Astrocyte of the cerebellum (primary cell): ENCODE data around the gene CD55.

Source experiments
- DNase-seq: peaks from one replicate; pipeline ENCODE4 v3.0.0-alpha.2; 2011; ENCODE audit warnings: low read depth
- H3K4me3 ChIP-seq: 2 replicates; pipeline ENCODE4 v1.5.1; 2011; ENCODE audit warnings: mild to moderate bottlenecking, low read depth, low read length, moderate library complexity
- in situ Hi-C: cut with HindIII; loops from 2 replicates; pipeline ENCODE4 v1.10.0; 2017; ENCODE audit warnings: low sequenced_read_pairs
- TF ChIP-seq, protein P1 (sequence below): IDR thresholded peaks from 2 replicates; pipeline ENCODE4 v1.5.1; 2012; ENCODE audit warnings: low read length, low read depth, moderate library complexity, mild to moderate bottlenecking; ENCODE audit errors: missing control alignments

The CD55 gene, protein sequence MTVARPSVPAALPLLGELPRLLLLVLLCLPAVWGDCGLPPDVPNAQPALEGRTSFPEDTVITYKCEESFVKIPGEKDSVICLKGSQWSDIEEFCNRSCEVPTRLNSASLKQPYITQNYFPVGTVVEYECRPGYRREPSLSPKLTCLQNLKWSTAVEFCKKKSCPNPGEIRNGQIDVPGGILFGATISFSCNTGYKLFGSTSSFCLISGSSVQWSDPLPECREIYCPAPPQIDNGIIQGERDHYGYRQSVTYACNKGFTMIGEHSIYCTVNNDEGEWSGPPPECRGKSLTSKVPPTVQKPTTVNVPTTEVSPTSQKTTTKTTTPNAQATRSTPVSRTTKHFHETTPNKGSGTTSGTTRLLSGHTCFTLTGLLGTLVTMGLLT

DNA sequence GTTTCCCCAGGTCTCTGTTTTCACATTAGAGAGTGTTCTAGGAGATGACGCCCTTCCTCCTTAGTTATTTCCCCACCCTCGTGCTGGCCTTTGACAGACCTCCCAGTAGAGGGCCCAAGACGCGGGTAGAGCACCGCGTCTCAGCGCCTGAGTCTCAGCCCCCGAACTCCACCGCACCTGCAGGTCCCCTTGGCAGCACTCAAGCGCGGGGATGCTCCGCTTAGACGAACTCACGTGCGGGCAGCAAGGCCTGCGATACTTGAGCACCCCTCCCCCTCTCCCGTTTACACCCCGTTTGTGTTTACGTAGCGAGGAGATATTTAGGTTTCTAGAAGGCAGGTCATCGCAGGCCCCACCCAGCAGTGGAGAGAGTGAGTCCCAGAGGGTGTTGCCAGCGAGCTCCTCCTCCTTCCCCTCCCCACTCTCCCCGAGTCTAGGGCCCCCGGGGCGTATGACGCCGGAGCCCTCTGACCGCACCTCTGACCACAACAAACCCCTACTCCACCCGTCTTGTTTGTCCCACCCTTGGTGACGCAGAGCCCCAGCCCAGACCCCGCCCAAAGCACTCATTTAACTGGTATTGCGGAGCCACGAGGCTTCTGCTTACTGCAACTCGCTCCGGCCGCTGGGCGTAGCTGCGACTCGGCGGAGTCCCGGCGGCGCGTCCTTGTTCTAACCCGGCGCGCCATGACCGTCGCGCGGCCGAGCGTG is at the start of gene CD55:
CD55 (plus strand) TSS at position 600 of the 711 bp plus-strand sequence; CDS start at position 688, 88 bp downstream.
- TF ChIP-seq, protein P1, sequence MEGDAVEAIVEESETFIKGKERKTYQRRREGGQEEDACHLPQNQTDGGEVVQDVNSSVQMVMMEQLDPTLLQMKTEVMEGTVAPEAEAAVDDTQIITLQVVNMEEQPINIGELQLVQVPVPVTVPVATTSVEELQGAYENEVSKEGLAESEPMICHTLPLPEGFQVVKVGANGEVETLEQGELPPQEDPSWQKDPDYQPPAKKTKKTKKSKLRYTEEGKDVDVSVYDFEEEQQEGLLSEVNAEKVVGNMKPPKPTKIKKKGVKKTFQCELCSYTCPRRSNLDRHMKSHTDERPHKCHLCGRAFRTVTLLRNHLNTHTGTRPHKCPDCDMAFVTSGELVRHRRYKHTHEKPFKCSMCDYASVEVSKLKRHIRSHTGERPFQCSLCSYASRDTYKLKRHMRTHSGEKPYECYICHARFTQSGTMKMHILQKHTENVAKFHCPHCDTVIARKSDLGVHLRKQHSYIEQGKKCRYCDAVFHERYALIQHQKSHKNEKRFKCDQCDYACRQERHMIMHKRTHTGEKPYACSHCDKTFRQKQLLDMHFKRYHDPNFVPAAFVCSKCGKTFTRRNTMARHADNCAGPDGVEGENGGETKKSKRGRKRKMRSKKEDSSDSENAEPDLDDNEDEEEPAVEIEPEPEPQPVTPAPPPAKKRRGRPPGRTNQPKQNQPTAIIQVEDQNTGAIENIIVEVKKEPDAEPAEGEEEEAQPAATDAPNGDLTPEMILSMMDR, result peak; percentile 23
- in situ Hi-C loops, result no loop called here
- peak; percentile 85 for DNase-seq
- H3K4me3 ChIP-seq, result peak within 1 kb of the TSS; percentile 83

DNA sequence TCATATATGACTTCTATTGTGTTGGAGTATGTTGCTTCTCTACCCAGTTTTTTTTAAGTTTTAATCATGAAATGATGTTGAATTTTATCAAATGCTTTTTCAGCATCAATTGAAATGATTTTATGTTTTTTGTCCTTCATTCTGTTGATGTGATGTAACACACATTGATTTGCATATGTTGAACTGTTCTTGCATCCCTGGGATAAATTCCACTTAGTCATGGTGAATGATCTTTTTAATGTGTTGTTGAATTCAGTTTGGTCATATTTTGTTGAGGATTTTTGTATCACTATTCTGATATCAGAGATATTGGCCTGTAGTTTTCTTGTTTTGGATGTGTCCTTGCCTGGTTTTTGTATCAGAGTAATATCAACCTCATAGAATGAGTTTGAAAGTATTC is 46.6 kb upstream of the CD55 start:
- no peak overlapping the region for H3K4me3 ChIP-seq
- TF ChIP-seq, protein P1, result no peak
- in situ Hi-C loops, result no loop called here
- DNase-seq, result no peak

DNA sequence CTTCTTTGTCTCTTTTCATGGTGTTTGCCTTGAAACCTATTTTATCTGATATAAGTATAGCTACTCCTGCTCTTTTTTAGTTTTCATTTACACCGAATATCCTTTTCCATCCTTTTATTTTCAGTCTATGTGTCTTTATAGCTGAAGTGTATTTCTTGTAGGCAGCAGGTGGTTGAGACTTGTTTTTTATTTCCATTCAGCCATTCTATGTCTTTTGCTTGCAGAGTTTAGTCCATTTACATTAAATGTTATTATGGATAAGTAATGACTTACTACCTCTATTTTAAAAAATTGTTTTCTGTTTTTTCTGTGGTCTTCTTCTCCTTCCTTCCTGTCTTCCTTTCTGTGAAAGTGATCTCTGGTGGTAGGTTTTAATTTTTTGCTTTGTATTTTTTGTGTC is 45.0 kb upstream of the CD55 start:
- in situ Hi-C loops, result no loop called here
- no peak for DNase-seq
- TF ChIP-seq, protein P1, result no peak
- H3K4me3 ChIP-seq, result no peak overlapping the region

DNA sequence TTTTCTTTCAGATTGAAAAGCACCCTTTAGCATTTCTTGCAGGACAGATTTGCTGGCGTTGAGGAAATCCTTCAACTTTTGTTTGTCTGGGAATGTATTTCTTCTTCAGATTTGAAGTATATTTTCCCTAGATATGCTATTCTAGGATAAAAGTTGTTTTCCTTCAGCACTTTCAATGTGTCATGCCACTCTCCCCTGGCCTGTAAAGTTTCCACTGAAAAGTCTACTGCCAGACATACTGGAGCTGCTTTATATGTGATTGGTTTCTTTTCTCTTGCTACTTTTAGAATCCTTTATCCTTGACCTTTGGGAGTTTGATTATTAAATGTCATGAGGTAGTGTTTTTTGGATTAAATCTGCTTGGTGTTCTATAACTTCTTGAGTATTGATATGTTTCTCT is 44.2 kb upstream of the CD55 start:
- no peak for DNase-seq
- TF ChIP-seq, protein P1, result no peak
- no peak overlapping the region for H3K4me3 ChIP-seq
- in situ Hi-C loops, result no loop called here

DNA sequence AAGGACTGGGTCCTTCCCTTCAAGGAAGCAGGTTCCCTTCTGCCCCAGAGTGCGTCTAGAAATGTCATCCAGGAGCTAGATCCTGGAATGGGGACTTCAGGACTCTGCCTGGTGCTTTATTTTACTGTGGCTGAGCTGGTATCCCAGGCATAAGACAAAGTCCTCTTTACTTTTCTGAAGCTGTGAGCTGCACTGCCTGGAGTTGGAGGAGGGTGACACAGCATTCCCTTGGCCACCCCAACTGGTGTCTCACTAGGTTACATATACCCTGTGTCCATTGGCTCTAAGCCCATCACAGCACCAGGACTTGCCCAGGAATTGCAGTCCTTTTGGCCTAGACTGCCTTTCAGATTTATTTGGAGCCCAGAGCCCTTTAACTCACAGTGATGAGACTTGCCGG is 41.8 kb upstream of the CD55 start:
- no peak overlapping the region for H3K4me3 ChIP-seq
- TF ChIP-seq, protein P1, result no peak
- in situ Hi-C loops, result no loop called here
- no peak for DNase-seq

DNA sequence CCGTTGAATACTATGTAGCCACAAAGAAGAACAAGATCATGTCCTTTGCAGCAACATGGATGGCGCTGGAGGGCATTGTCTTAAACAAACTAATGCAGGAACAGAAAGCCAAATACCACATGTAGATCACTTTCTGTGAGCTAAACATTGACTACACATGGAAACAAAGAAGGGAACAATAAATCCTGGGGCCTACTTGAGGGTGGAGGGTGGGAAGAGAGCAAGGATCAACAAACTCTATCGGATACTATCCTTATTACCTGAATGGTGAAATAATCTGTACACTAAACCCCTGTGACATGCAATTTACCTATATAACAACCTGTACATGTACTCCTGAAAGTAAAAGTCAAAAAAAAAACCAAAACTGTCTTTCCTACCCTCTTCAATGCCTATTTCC is 40.8 kb upstream of the CD55 start:
- in situ Hi-C loops, result no loop called here
- TF ChIP-seq, protein P1, result no peak
- DNase-seq, result no peak
- no peak overlapping the region for H3K4me3 ChIP-seq
